OCI-M1 (cell line): ENCODE data around the gene PRKRIP1.
A peak's percentile ranks its signal among the peaks of the same experiment; 100 is the strongest.
"Not testable (repeated sequence)": the region's sequence is repeated elsewhere in the genome, so short reads cannot be mapped to it uniquely, and the experiment has no call there.

Source experiments
- DNase-seq: peaks from one replicate; lab custom pipeline; 2025; lab: John Stamatoyannopoulos, UW

The PRKRIP1 gene

DNA sequence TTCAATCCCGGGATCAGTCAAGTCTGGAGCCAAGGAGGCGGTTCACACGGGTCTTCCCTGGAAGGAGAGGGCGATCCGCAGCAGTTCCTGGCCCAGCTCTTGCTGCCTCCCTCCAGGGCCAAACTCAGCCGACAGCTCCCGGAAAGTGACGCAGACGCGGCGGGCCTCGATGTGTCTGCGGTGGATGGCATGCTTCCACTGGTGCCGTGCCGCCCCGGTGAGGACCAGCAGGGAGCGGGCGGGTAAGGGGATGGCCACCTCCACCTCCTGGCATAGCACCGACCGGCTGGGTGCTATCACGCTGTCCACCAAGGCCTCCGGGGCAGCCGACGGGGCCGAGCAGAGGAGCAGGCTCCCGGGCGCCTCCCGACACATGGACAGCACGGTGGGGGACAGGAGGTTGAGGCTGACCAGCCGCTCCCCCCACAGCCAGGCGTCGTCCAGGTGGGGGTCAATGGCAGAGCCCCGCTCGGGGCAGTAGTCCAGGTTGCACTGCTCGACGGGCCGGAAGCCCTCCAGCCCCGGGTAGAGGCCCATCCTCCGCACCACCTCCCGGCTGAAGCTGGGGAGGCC lies 61.3 kb downstream of the PRKRIP1 start:
- no peak for DNase-seq

DNA sequence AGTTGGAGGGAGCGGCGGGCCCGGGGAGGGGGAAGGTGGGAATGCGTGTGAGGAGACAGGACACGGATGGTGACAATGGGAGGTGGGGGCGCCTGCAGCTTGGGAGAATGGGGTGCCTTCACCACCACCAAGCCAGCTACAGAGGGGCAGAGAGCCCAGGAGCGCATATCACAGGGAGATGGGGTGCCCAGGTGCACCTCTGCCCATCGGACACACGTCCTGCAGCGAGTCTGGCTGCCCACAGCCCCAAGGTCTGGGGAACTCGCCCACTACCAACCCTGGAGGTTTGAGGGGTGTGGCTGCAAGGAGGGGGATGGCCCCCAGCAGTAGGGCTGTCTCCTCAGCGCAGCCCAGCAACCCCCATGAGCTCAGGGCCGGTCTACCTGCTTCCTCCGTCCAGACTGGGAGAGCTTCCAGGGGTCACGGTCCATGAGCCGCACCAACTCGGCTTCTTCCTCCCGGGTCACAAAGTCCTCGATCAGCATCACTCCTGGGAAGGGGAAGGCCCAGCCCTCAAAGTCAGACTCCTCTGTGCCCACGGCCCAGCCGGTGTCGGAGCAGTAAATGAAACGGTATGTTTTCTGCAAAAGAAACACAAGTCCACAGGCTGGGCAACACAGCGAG lies 63.2 kb downstream of the PRKRIP1 start:
- no peak for DNase-seq

DNA sequence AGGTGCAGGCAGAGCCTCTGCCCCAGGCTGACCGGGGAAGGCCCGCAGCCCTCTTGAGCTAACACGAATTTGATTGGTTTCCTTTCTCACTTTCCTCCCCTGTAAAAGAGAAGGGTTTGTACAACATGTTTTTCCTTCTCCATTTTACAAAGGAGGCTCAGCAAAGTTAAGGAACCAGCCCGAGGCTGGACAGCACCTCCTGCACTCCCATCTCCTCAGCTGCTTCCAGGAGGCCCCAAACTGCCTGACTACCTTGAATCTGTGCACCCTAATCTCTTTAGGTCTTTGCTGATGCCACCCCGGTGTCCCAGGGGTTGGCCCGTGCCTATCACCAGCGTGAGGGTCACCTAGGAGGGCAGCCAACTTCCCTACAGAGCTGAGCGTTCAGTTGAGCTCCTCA lies 64.3 kb downstream of the PRKRIP1 start:
- DNase-seq, result no peak

GRCh38 chr7:102463841-102464576 lies 67.8 kb downstream of the PRKRIP1 start:
- peak; percentile 18 for DNase-seq

DNA sequence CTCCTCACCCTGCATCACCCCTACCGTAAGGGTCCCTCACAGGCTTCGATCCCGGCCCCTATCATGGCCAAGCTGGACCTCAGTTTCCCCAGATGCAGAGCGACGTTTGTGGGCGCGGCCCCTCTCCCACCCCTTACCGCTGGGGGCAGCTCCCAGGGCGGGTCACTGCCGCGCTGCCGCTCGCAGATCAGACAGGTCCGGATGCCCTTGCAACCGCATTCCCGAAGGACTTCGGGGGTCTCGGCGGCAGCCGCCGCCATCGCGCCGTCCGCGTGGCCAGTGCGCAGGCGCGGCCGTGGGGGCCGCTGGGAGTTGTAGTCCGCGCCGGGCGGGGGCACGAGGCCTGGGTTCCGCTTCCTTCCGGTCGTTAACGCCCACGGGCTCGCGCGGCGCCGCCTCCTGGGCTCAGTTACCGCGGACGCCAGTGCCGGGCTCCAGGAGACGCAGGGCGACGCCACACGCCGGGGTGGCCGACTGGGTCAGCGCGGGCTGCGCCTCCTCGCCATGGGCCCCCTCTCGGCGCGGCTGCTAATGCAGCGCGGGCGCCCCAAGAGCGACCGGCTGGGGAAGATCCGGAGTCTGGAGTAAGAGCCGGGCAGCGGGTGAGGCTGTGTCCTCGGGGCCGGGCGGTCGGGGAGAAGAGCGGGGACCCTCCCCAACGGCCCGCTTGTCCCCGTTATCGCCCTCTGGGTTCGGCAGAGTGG lies 68.6 kb downstream of the PRKRIP1 start, which contains the start of the genes ALKBH4 and LRWD1:
Gene ALKBH4 (minus strand): TSS at position 287 of the 704 bp plus-strand sequence. CDS start 27 bp downstream, at position 260.
Gene LRWD1 (plus strand): TSS at position 408 of the 704 bp plus-strand sequence. CDS start 97 bp downstream, at position 505.
- peak; percentile 92 for DNase-seq

DNA sequence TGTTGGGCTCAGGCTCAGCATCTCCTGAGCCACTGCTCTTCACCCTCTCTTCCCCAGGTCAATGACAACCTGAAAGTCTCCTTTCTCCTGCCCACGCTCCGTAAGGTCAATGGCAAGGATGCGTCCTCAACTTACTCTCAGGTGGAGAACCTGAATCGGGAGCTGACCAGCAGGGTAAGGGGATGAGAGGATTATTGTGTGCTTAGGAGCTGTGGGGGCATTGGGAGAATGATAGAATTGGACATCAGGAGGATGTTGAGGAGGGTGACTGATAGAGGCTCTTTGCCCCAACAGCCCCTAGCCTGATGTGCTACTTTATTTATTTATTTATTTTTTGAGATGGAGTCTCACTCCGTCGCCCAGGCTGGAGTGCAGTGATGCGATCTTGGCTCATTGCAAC lies 69.9 kb downstream of the PRKRIP1 start:
- DNase-seq, result no peak

DNA sequence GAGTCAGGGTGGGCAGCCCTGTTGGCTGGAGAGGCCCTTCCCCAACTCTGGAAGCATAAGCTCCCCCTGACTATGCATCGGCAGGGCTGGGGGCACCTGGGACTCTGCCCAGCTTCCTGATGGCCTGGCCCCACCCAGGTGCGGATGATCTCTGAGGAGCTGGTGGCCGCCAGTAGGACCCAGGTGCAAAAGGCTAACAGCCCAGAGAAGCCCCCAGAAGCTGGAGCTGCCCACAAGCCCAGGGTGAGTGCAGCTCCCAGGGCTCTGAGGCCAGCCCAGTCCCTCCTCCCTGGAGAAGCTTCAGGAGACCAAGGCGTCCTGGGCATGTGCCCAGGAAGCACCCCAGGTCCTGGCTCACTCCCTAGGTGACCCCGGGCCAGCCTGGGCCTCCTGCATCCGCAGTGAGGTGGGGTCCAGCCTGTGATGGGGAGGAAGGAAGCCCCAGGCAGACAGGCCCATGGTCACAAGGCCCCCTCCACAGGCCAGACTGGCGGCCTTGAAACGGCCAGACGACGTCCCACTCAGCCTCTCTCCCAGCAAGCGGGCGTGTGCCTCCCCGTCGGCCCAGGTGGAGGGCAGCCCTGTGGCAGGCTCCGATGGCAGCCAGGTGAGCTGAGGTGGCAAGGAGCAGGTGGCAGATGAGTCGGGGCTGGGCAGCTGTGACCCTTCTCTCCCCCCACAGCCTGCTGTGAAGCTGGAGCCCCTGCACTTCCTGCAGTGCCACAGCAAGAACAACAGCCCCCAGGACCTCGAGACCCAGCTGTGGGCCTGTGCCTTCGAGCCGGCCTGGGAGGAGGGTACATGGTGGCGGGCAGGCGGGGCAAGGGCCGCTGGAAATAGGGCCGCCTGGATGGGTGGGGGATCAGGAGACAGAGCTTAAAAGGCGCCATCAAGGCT lies 71.7 kb downstream of the PRKRIP1 start:
- DNase-seq, result no peak

- no peak for DNase-seq
These were observed 72.6 kb downstream of the PRKRIP1 start for GRCh38 chr7:102468478-102469350.

GRCh38 chr7:102469351-102469971 lies 73.3 kb downstream of the PRKRIP1 start:
- DNase-seq, result no peak

- no peak for DNase-seq
These were observed 74.0 kb downstream of the PRKRIP1 start for GRCh38 chr7:102469972-102470825.

GRCh38 chr7:102471791-102472125 lies 75.6 kb downstream of the PRKRIP1 start:
- DNase-seq, result no peak

DNA sequence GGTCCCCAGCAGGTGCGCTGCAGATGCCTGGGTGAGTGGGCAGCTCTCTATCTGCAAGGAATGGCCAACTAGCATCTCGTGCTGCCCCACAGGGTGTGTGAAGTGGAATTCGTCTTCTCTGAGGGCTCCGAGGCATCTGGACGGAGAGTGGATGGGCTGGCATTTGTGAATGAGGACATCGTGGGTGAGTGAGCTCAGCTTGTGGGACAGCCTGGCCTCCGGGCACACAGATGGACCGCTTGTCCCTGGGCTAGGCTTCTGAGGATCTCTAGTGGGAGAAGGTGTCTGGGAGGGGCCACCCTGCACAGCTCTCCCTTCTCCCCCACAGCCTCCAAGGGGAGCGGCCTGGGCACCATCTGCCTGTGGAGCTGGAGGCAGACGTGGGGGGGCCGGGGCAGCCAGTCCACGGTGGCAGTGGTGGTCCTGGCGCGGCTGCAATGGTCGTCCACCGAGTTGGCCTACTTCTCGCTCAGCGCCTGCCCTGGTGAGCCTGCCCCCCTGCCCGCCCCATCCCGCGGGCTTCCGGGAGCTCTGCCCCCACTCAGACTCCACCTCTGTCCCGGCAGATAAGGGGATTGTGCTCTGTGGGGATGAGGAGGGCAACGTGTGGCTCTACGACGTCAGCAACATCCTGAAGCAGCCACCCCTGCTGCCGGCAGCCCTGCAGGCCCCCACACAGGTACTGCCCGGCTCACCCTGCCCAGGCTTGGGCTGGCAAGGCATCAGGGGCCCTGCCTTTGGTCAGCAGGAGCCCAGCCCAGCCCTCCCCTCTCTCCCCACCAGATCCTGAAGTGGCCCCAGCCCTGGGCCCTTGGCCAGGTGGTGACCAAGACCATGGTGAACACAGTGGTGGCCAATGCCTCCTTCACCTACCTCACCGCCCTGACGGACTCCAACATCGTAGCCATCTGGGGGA lies 76.2 kb downstream of the PRKRIP1 start:
- no peak for DNase-seq

- no peak for DNase-seq
These were observed 77.3 kb downstream of the PRKRIP1 start for GRCh38 chr7:102473271-102473991.

DNA sequence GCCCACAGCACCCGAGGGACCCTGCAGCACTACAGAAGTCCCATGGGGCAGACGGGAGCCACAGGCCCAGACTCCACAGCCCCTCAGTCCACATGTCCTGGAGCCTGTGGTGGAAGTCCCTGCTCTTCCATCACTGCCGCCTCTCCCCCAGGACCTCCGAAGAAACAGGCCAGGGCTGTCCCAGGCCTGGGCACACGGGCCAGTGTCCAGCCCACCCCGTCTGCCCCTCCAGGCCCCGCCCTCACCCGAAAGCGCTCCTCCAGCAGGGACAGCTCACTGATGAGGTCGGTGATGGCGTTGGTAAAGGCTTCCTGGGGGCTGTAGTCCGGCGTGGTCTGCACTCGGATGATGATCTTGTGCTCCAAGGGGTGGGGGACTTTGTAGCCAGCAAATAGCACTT lies 78.0 kb downstream of the PRKRIP1 start:
- not testable (repeated sequence) for DNase-seq

- not testable (repeated sequence) for DNase-seq
These were observed 78.7 kb downstream of the PRKRIP1 start for GRCh38 chr7:102474736-102475435.
